Stomach (tissue), 4 donors: Measurements from ENCODE around the gene CST4.

ENCODE experiments used
- POLR2A ChIP-seq, 4 donors: fragments of 450-650 bp; IDR thresholded peaks; one replicate each; pipeline ENCODE4 v1.6.1; 2016; ENCODE audit warnings: antibody characterized with exemption in 4 of 4, control low read depth in 2 of 4, mild to moderate bottlenecking in 1 of 4, moderate library complexity in 1 of 4
- POLR2AphosphoS5 ChIP-seq, 3 donors: sonication (generic); formaldehyde crosslinking; IDR thresholded peaks; one replicate each; pipeline ENCODE4 v1.6.1; 2016; ENCODE audit warnings: antibody characterized with exemption in 3 of 3
- TF ChIP-seq, protein P1 (sequence below), 7 experiments: fragments of 450-650 bp in 4 of 7; fragments of 200-600 bp in 3 of 7; sonication (generic) in 3 of 7; IDR thresholded peaks; one replicate each; pipeline ENCODE4 v1.5.1; 2016 to 2019; ENCODE audit warnings: antibody characterized with exemption in 7 of 7, control low read depth in 2 of 7, mild to moderate bottlenecking in 1 of 7

DNA sequence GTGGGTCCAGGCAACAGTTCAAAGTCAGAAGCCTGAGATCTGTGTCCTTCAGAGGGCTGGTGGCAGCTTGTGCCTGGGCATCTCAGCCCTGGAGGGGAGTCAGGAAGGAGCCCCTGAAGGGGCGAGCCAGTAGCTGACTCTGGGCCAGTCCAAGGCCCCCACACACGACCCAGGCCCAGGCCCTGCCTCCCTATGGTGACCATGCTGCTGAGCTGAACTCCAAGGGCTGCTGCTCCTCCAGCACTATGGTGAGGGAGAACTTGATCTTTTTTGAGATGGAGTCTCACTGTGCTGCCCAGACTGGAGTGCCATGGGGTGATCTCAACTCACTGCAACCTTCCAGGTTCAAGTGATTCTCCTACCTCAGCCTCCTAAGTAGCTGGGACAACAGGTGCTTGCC is 35.9 kb downstream of the CST4 start:
- TF ChIP-seq POLR2AphosphoS5 (IDR thresholded peaks at IDR 0.05) = no peak
- TF ChIP-seq POLR2A (IDR thresholded peaks at IDR 0.05) = no peak
- TF ChIP-seq, protein P1, sequence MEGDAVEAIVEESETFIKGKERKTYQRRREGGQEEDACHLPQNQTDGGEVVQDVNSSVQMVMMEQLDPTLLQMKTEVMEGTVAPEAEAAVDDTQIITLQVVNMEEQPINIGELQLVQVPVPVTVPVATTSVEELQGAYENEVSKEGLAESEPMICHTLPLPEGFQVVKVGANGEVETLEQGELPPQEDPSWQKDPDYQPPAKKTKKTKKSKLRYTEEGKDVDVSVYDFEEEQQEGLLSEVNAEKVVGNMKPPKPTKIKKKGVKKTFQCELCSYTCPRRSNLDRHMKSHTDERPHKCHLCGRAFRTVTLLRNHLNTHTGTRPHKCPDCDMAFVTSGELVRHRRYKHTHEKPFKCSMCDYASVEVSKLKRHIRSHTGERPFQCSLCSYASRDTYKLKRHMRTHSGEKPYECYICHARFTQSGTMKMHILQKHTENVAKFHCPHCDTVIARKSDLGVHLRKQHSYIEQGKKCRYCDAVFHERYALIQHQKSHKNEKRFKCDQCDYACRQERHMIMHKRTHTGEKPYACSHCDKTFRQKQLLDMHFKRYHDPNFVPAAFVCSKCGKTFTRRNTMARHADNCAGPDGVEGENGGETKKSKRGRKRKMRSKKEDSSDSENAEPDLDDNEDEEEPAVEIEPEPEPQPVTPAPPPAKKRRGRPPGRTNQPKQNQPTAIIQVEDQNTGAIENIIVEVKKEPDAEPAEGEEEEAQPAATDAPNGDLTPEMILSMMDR (IDR thresholded peaks at IDR 0.05) = no peak
